Endothelial cell of umbilical vein (primary cell): ENCODE results near the gene FXR1. TPM values are rescaled to one million over a fixed set of nuclear protein-coding genes. Genes with fewer than 3 reads are reported as not detected.

ENCODE experiments used
- BruUV-seq: library from RNA; stranded (reverse); fragments of 400-500 nt; replicated peaks from 2 replicates; lab custom pipeline; 2021; lab: Mats Ljungman, UMichigan
- CTCF ChIA-PET: fragments of 300-600, 350-600 bp; sonication (Branson Sonifier 250); formaldehyde crosslinking; loops from one replicate; lab custom pipeline; 2021; ENCODE audit warnings: antibody characterized with exemption, inconsistent platforms; lab: Charles Lee
- POLR2A ChIA-PET: fragments of 300-600, 350-600 bp; sonication (Branson Sonifier 250); formaldehyde crosslinking; loops from one replicate; lab custom pipeline; 2021; ENCODE audit warnings: antibody characterized with exemption, inconsistent platforms; lab: Charles Lee
- DNase-seq: peaks from one replicate; pipeline ENCODE4 v3.0.0-alpha.2; 2011; ENCODE audit warnings: low read depth, low spot score
- FAIRE-seq: peaks from 2 replicates; lab custom pipeline; 2011; peaks lifted over from hg19 to GRCh38; lab: Jason Lieb, UNC
- H2AFZ ChIP-seq: 2 replicates; pipeline ENCODE4 v1.6.0; 2012; ENCODE audit warnings: low read depth, low read length, control low read depth, inconsistent platforms
- H3K27ac ChIP-seq: 2 replicates; pipeline ENCODE4 v1.5.1; 2011; ENCODE audit warnings: low read depth, mild to moderate bottlenecking, control low read depth, low read length, moderate library complexity; ENCODE audit not compliant: insufficient read depth
- H3K27me3 ChIP-seq, 2 experiments: 2 replicates each; pipeline versions ENCODE4 v1.6.0 to v1.6.1; 2011; ENCODE audit warnings: low read length in 2 of 2, mixed read lengths in 1 of 2; ENCODE audit not compliant: control insufficient read depth in 2 of 2, insufficient read depth in 2 of 2
- H3K36me3 ChIP-seq, 2 experiments: 2 replicates in 1 of 2; 3 replicates in 1 of 2; pipeline ENCODE4 v1.5.1; 2011; ENCODE audit warnings: low read length in 2 of 2, mild to moderate bottlenecking in 1 of 2, moderate library complexity in 1 of 2; ENCODE audit not compliant: control insufficient read depth in 2 of 2, insufficient read depth in 2 of 2; ENCODE audit errors: extremely low read depth in 1 of 2
- H3K4me1 ChIP-seq: 3 replicates; pipeline ENCODE4 v1.5.1; 2011; ENCODE audit warnings: mild to moderate bottlenecking, low read length; ENCODE audit not compliant: control insufficient read depth, insufficient read depth; ENCODE audit errors: extremely low read depth
- H3K4me2 ChIP-seq: 2 replicates; pipeline ENCODE4 v1.6.1; 2011; ENCODE audit warnings: low read length, control low read depth, mixed read lengths; ENCODE audit not compliant: insufficient read depth
- H3K4me3 ChIP-seq, 3 experiments: fragments of 200-600 bp in 1 of 3; sonication (generic), shearing (Covaris generic) in 1 of 3; replicated peaks in 1 of 3; 2 replicates each; pipeline ENCODE4 v1.5.1; 2011 to 2016; ENCODE audit warnings: control low read depth in 3 of 3, low read length in 3 of 3, mild to moderate bottlenecking in 2 of 3, inconsistent platforms in 1 of 3, low read depth in 1 of 3, moderate library complexity in 1 of 3; ENCODE audit not compliant: insufficient read depth in 1 of 3
- H3K79me2 ChIP-seq: 2 replicates; pipeline ENCODE4 v1.6.0; 2012; ENCODE audit warnings: low read length, inconsistent platforms; ENCODE audit not compliant: control insufficient read depth, insufficient read depth
- H3K9ac ChIP-seq: replicated peaks from 2 replicates; pipeline ENCODE3; 2011; ENCODE audit warnings: low read length, control low read depth; ENCODE audit not compliant: insufficient read depth; ENCODE audit errors: extremely low read depth
- H3K9me1 ChIP-seq: replicated peaks from 3 replicates; pipeline ENCODE4 v1.6.0; 2011; ENCODE audit warnings: mild to moderate bottlenecking, low read length; ENCODE audit not compliant: control insufficient read depth, insufficient read depth; ENCODE audit errors: extremely low read depth
- H3K9me3 ChIP-seq: replicated peaks from 2 replicates; pipeline ENCODE4 v1.5.1; 2012; ENCODE audit warnings: low read length, inconsistent platforms; ENCODE audit not compliant: control insufficient read depth, insufficient read depth
- H4K20me1 ChIP-seq: replicated peaks from 2 replicates; pipeline ENCODE3; 2011; ENCODE audit warnings: mild to moderate bottlenecking, low read length; ENCODE audit not compliant: control insufficient read depth, insufficient read depth; ENCODE audit errors: extremely low read depth
- CTCF ChIP-seq, 2 donors: IDR thresholded peaks; 1 replicate in 1 of 2; 2 replicates in 1 of 2; pipeline ENCODE4 v1.5.1; 2011; ENCODE audit warnings: low read length in 2 of 2, mild to moderate bottlenecking in 2 of 2, moderate library complexity in 2 of 2, control low read depth in 1 of 2, inconsistent platforms in 1 of 2, low read depth in 1 of 2; ENCODE audit not compliant: insufficient read depth in 1 of 2; ENCODE audit errors: extremely low read depth in 1 of 2
- EZH2 ChIP-seq: IDR thresholded peaks from 2 replicates; pipeline ENCODE4 v1.6.1; 2012; ENCODE audit warnings: borderline replicate concordance, low read depth, mild to moderate bottlenecking, moderate library complexity, low read length, inconsistent platforms; ENCODE audit not compliant: severe bottlenecking
- FOS ChIP-seq: IDR thresholded peaks from 2 replicates; pipeline ENCODE4 v1.6.1; 2011; ENCODE audit warnings: mild to moderate bottlenecking, low read length, moderate library complexity, borderline replicate concordance; ENCODE audit not compliant: insufficient read depth
- GATA2 ChIP-seq: IDR thresholded peaks from 2 replicates; pipeline ENCODE4 v1.7.0; 2011; ENCODE audit warnings: low read depth, mild to moderate bottlenecking, moderate library complexity, mixed read lengths, low read length; ENCODE audit not compliant: insufficient read length, insufficient read depth
- JUN ChIP-seq: IDR thresholded peaks from 2 replicates; pipeline ENCODE4 v1.6.1; 2011; ENCODE audit warnings: borderline replicate concordance, low read depth; ENCODE audit not compliant: insufficient read length, insufficient read depth
- MAX ChIP-seq: IDR thresholded peaks from 2 replicates; pipeline ENCODE4 v1.6.1; 2011; ENCODE audit not compliant: insufficient read depth, insufficient read length
- MYC ChIP-seq: IDR thresholded peaks from one replicate; pipeline ENCODE4 v1.6.1; 2011; ENCODE audit warnings: mild to moderate bottlenecking, low read depth, low read length
- POLR2A ChIP-seq: IDR thresholded peaks from 2 replicates; pipeline ENCODE4 v1.6.1; 2012; ENCODE audit warnings: low read depth, mild to moderate bottlenecking, control low read depth, low read length
- POLR2AphosphoS5 ChIP-seq: IDR thresholded peaks from 2 replicates; pipeline ENCODE4 v1.6.1; 2012; ENCODE audit warnings: low read depth, mild to moderate bottlenecking, control low read depth, low read length, moderate library complexity; ENCODE audit not compliant: insufficient read depth
- dilution Hi-C: fragments of 300-500 bp; cut with MboI; formaldehyde crosslinking; loops from one replicate; pipeline ENCODE4 v1.15.0; 2019; ENCODE audit warnings: low sequenced_read_pairs; ENCODE audit not compliant: extremely low pct_ligation_motif_present
- intact Hi-C: fragments of 100-400 bp; cut with micrococcal nuclease; formaldehyde crosslinking; loops from one replicate; pipeline ENCODE4 v1.10.0; 2022
- polyA plus RNA-seq, 4 experiments: library from polyadenylated mRNA; depleted of rRNA in 3 of 4; stranded (reverse) in 3 of 4; unstranded in 1 of 4; fragments of >200 nt; gene quantifications; 2 replicates each; pipeline versions ENCODE4 v1.2.1 to v1.2.3, GENCODE V29; 2011 to 2012; ENCODE audit warnings: missing spikeins in 1 of 4
- total RNA-seq: library from RNA; stranded (reverse); gene quantifications from 2 replicates; pipeline ENCODE4 v1.2.3, GENCODE V29; 2021

Gene FXR1
- total and polyA plus RNA-seq, 2 donors (not counting 3 experiments of a cell fraction or from before 2014, with no cell fraction given) = 87.3 to 186 TPM

- CTCF ChIA-PET = interaction anchor here (1.3 kb wide), 1 partner anchor 792 kb away, joined by 3 read pairs; no protein-coding TSS in a partner anchor
- DNase-seq (no peak), FAIRE-seq (no peak)
- Histone ChIP-seq H3K27me3 (no peaks in the 10 kb centered on the region), H3K9me1 (no peaks in the 10 kb centered on the region), H3K79me2 (peaks cover 21% of the 10 kb centered on the region), H3K4me2 (no peak overlapping the region), H4K20me1 (no peaks in the 10 kb centered on the region), H3K9ac (no peak overlapping the region), H2AFZ (no peak overlapping the region), H3K36me3 (no peaks in the 10 kb centered on the region), H3K27ac (no peak overlapping the region), H3K4me1 (peaks cover 13% of the 10 kb centered on the region), H3K4me3 (no peak overlapping the region), H3K9me3 (no peaks in the 10 kb centered on the region)
- intact Hi-C loops (loop anchor here (5.0 kb wide), 3 partner anchors 78 to 793 kb away; partner anchors contain the start of genes DNAJC19 and TTC14), dilution Hi-C loops (no loop called here)
- BruUV-seq = no TSS peak
- TF ChIP-seq FOS (no peak), MYC (no peak), JUN (no peak), MAX (no peak), POLR2A (no peak), GATA2 (no peak), CTCF (IDR thresholded peaks at IDR 0.05; ENCODE audit: extremely low read depth in 1 of 2, insufficient read depth in 1 of 2, low read depth in 1 of 2, low read length in 2 of 2) (no peak), POLR2AphosphoS5 (no peak), EZH2 (no peak)
- POLR2A ChIA-PET = no interaction called here
These were observed 2.9 kb upstream of the FXR1 start for GRCh38 chr3:180909369-180910127.
